BJ (cell line): Measurements from ENCODE around the gene PTH2. TPM values are rescaled to one million over a fixed set of nuclear protein-coding genes. Genes with fewer than 3 reads are reported as not detected.

Experiments used
- CTCF ChIA-PET: fragments of 350-600 bp; formaldehyde crosslinking; extraction: SDS; loops from one replicate; lab custom pipeline; 2021; ENCODE audit warnings: antibody characterized with exemption, inconsistent platforms; lab: Yijun Ruan, JAX
- POLR2A ChIA-PET: fragments of 300-600 bp; sonication (Branson Sonifier 250); formaldehyde crosslinking; extraction: SDS; loops from one replicate; lab custom pipeline; 2021; ENCODE audit warnings: antibody characterized with exemption; lab: Charles Lee
- DNase-seq: peaks from one replicate; pipeline ENCODE4 v3.0.0-alpha.2; 2011; ENCODE audit warnings: low read depth
- H3K27me3 ChIP-seq: 2 replicates; pipeline ENCODE4 v1.6.0; 2011; ENCODE audit warnings: low read length; ENCODE audit not compliant: control insufficient read depth, insufficient read depth
- H3K36me3 ChIP-seq: 2 replicates; pipeline ENCODE4 v1.5.1; 2011; ENCODE audit warnings: low read length; ENCODE audit not compliant: control insufficient read depth, insufficient read depth
- H3K4me3 ChIP-seq: 2 replicates; pipeline ENCODE4 v1.5.1; 2011; ENCODE audit warnings: low read depth, mild to moderate bottlenecking, control low read depth, low read length
- polyA plus RNA-seq: library from polyadenylated mRNA; depleted of rRNA; stranded (reverse); fragments of >200 nt; gene quantifications from 2 replicates; pipeline ENCODE4 v1.2.3, GENCODE V29; 2011
- TF ChIP-seq, protein P1 (sequence below): IDR thresholded peaks from 2 replicates; pipeline ENCODE4 v1.5.1; 2011; ENCODE audit warnings: low read depth, mild to moderate bottlenecking, control low read depth, inconsistent platforms, low read length, moderate library complexity; ENCODE audit not compliant: insufficient read depth

PTH2 gene
- polyA plus RNA-seq, 1 experiment = not detected

DNA sequence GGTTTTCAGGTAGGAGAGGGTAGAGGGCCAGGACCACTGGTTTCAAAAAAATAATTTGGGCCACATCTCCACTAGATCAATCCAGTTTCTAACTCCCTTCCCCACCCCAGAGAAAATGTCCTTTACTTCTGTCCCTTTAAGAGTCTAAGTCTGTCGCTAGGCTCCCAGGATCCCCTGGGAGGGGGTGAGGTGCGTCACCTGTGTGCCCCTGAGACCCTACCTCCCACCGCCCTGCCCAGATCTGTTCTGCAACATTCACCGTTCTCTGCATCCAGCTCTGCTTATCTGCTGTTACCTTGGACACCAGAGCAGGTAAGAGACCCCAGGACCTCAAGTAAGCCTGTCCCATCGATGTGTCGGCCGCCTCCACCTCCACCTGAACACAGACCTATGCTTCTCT, 1.9 kb upstream of the PTH2 start, which contains the start of gene GFY:
GFY (plus strand) TSS at position 211 of the 400 bp plus-strand sequence. CDS start 1,043 bp downstream, outside the sequence.
- Histone ChIP-seq H3K27me3 (peaks cover 82% of the 10 kb centered on the region), H3K4me3 (no peak within 1 kb of the TSS), H3K36me3 (no peaks in the 10 kb centered on the region)
- ChIA-PET POLR2A (interaction anchor here (0.6 kb wide), 1 partner anchor 17 kb away, joined by 4 read pairs; no protein-coding TSS in a partner anchor), CTCF (interaction anchor here (2.0 to 2.5 kb wide), 3 partner anchors 9 to 33 kb away, joined by 7 to 10 read pairs (median 9); no protein-coding TSS in a partner anchor)
- TF ChIP-seq, protein P1, sequence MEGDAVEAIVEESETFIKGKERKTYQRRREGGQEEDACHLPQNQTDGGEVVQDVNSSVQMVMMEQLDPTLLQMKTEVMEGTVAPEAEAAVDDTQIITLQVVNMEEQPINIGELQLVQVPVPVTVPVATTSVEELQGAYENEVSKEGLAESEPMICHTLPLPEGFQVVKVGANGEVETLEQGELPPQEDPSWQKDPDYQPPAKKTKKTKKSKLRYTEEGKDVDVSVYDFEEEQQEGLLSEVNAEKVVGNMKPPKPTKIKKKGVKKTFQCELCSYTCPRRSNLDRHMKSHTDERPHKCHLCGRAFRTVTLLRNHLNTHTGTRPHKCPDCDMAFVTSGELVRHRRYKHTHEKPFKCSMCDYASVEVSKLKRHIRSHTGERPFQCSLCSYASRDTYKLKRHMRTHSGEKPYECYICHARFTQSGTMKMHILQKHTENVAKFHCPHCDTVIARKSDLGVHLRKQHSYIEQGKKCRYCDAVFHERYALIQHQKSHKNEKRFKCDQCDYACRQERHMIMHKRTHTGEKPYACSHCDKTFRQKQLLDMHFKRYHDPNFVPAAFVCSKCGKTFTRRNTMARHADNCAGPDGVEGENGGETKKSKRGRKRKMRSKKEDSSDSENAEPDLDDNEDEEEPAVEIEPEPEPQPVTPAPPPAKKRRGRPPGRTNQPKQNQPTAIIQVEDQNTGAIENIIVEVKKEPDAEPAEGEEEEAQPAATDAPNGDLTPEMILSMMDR = no peak
- DNase-seq = no peak

DNA sequence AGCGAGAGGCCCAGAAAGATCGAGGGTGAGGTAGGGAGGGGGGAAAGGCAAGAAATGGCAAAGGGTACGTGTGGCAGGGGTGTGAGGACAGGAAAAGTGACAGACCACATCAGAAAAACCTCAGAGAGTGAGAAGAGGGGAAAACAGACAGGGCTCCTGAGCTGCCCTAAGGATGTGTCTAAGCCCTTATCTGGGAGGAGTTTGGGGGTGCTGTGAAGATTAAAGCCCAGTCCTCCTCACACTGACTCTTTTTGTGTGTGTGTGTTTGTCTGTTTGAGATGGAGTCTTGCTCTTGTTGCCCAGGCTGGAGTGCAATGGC, 703 bp upstream of the PTH2 start:
- DNase-seq = no peak
- no peaks in the 10 kb centered on the region for H3K36me3 ChIP-seq
- TF ChIP-seq, protein P1 = no peak
- no peak overlapping the region for H3K4me3 ChIP-seq
- ChIA-PET CTCF (interaction anchor here (2.0 to 2.5 kb wide), 2 partner anchors 19 to 32 kb away, joined by 7 to 9 read pairs; no protein-coding TSS in a partner anchor), POLR2A (no interaction called here)
- peaks cover 84% of the 10 kb centered on the region for H3K27me3 ChIP-seq

DNA sequence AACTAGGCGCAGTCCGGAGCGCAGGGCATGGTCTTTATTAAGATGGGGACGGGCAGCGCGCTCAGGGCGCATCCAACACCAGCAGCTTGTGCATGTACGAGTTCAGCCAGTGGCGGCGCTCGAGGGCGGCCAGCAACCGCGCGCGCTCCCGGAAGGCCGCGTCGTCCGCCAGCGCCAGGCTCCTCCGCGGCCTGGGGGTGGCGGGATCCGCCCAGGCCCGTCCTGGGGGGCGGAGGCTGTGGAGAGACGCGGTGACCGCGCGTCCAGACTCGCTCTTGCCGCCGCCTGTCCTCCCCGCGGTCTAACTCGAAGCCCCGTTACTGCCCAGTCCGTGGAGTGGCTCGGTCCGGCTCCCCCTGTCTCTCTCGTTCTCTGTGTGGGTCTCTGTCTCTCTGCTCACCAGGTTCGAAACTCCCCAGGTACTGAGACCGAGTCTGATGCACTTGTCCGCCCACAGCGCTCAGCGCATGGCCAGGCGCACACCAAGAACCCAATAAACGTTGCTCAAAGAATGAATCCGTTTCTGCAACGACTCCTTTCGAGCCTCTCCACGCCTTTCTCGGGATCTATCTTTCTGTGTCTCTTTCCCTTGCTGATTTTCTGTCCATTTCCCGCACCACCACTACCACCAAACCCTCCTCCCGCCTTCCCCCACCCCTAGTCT, 702 bp downstream of the PTH2 start:
- ChIA-PET POLR2A (no interaction called here), CTCF (no interaction called here)
- no peak for DNase-seq
- no peak overlapping the region for H3K4me3 ChIP-seq
- H3K27me3 ChIP-seq = peaks cover 81% of the 10 kb centered on the region
- TF ChIP-seq, protein P1 = peak; percentile 36
- no peaks in the 10 kb centered on the region for H3K36me3 ChIP-seq

DNA sequence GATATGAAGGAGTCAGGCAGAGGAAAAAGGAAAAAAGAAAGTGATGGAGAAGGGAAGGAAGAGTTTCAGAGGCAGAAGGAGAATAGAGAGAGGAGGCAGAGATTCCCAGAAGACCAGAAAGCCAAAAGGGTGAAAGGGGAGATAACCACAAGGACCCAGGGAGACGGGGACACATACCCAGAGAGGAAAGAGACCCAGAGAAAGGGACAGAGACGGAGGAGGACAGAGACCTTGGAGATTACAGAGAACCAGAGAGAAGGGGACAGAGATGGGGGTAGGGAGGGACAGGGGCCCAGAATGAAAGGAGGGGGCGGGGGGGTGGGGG, 1.4 kb downstream of the PTH2 start:
- peaks cover 75% of the 10 kb centered on the region for H3K27me3 ChIP-seq
- CTCF ChIA-PET = no interaction called here
- no peak overlapping the region for H3K4me3 ChIP-seq

More for the DNA sequence above, 1.4 kb downstream of the PTH2 start:
- TF ChIP-seq, protein P1 = no peak
- POLR2A ChIA-PET = no interaction called here
- no peaks in the 10 kb centered on the region for H3K36me3 ChIP-seq
- DNase-seq = no peak
